NCI-H460 (cell line): ENCODE results near the gene KIRREL3. TPM values are rescaled to one million over a fixed set of nuclear protein-coding genes. Genes with fewer than 3 reads are reported as not detected.
A peak's percentile ranks its signal among the peaks of the same experiment; 100 is the strongest.

ENCODE experiments used
- DNase-seq: peaks from one replicate; pipeline ENCODE4 v3.0.0-alpha.2; 2016; ENCODE audit warnings: low read depth; ENCODE audit errors: extremely low read depth
- total RNA-seq: library from RNA; depleted of rRNA; stranded (reverse); fragments of >200 nt; shearing (Covaris generic); gene quantifications from 2 replicates; pipeline ENCODE4 v1.2.3, GENCODE V29; 2014

Gene KIRREL3
- total RNA-seq, 1 experiment from 2014 or later: not detected

- DNase-seq: no peak
Observed at GRCh38 chr11:126438691-126439090, 561.9 kb downstream of the KIRREL3 start.

- no peak for DNase-seq
Observed at GRCh38 chr11:126438272-126438671, 562.3 kb downstream of the KIRREL3 start.

DNA sequence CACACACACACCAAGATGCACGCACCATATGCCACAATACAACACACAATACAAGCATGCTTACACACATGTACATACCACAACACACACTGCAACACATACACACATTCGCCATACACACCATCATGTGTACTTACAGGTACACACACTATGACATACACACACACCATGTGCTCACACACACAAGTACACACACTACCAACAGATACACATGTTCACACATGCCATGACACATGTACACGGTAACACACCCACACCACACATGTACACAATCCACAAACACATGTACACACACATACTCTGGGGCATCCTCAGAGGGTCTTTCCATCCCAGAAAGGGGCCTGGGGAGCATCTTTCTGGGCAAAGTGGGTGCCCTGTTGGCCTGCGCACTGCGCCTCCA is 562.8 kb downstream of the KIRREL3 start:
- DNase-seq: no peak

DNA sequence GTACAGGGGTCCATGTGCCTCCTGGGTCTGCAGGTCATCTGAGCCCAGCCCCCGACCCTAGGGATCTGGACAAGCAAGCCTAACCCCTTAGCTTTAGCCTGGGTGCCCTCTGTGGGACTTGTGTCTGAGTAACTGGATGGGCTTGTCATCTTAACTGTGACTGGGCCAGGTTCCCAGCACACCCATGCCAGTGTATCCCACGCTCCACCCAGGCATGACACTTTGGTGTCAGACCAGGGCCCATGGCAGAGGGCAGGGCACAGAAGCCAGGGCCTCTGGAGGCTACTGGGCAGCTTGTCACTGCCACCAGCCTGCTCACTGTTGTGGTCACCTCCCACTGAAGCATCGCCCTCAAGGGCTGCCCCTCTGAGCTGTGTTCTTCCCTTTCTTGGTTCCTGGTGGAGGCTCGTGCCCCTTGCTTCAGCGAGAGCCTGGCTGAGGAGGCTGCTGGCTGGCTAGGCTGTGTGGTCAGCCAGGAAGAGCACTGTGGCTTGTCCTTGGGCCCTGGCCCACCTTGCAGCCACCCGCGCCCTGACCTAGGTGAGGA is 564.3 kb downstream of the KIRREL3 start:
- no peak for DNase-seq

DNA sequence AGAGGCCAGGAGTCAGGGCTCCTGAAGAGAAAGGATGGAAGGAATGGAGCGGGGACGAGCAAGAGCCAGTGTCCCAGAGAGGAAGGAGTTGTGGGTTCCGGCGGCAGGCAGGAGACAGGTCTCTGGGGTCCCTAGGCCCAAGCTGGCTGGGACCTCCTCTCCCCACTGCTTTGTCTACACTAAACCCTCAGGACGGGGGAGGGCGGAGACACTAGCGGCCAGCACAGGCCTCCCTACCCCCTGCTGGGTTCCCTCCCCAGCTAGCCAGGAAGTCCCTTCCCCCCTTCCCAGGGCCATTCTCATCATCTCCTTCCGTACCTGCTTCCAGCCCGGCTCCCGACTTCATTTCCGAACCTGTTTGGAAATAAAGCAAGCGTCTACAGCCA is 565.6 kb downstream of the KIRREL3 start:
- DNase-seq: no peak

DNA sequence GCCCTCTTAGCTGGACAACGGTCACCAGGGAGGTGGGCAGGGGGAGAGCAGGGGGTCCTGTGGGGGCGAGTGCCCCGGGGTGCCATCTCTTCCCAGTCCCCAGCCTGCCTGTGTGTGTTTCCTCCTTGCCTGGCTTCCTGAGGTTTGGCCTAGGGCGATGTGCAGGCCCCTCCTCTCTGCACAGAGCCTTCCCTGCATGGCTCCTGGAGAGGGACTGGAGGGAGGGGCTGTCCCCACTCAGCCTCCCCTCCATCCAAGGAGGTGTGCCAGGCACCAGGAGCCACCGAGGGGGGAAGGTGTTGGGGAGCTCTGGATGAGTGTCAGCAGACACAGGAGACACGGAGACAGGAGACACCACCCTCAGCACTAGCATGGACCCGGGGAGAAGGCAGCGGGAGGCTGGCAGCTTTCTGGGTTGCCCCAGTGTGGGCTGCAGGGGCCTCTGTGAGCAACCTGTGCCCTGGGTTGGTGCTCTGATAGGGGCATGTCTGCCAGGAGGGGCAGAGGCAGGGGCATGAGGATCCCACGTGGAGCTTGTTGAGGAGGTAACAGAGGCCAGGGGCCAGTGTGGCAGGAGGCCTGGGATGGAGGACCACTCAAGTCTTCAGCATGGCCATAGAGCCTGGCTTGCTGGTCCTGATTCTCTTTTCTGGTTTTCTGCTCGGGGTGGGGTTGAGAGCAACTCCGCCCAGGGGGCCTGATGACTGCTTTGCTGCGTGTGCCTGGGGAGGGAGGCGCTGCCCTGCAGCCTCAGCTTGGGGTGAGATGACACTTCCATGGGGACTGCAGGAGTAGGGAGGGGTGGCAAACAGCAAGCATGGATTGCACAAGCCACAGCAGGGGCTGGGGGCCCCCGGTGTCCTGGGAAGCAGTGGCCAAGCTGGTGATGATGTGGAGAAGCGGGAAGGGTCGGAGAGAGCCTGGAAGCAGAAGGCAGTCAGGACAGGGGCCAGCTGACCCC is 566.3 kb downstream of the KIRREL3 start:
- no peak for DNase-seq

DNA sequence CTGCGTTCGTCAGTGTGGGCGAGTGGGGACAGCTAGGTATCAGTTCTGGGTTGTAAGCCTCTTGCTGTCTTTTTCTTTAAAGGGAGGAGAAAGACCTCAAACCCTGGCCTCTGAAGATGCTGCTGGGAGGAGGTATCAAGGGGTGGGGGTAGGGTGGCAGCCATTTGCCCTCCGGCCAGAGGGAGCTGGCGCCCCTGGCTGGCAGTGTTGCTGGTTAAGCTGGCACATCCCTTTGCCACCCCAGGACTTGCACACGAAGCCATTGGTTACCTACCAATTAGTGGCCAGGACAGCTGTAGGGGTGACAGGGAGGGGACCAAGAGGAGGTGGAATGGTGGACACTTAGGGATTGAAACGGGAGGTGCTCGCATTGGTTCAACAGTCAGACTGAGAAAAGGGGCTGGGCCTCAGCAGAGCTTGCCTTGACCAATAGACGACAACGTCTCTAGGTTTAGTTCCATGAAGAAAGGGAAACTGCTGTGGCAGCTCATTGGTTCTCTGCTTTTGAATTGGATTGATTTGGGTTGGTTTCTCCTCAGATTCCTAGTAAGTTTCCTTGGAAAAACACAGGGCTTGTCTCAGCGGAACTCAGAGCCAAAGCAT is 567.2 kb downstream of the KIRREL3 start:
- DNase-seq: no peak

- no peak for DNase-seq
Observed at GRCh38 chr11:126432525-126432924, 568.0 kb downstream of the KIRREL3 start.

DNA sequence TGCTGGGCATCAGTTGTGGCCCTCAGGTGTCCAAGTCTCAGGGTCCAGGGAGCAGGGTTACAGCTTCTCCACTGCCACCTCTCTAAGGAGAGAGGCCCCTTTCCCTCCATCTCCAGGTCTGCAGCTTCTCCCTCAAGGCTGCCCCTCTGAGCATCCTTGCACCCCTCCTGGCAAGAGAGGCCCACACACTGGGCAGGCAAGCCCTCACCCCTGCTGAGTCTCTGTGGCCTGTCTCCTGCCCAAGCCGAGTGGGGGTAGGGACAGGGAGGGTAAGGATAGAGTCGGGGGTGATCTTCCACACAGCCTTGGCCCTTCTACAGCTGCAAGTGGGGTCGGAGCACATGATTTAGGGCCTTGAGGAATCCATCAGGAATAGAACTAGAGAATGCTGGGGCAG is 568.5 kb downstream of the KIRREL3 start:
- DNase-seq: no peak

DNA sequence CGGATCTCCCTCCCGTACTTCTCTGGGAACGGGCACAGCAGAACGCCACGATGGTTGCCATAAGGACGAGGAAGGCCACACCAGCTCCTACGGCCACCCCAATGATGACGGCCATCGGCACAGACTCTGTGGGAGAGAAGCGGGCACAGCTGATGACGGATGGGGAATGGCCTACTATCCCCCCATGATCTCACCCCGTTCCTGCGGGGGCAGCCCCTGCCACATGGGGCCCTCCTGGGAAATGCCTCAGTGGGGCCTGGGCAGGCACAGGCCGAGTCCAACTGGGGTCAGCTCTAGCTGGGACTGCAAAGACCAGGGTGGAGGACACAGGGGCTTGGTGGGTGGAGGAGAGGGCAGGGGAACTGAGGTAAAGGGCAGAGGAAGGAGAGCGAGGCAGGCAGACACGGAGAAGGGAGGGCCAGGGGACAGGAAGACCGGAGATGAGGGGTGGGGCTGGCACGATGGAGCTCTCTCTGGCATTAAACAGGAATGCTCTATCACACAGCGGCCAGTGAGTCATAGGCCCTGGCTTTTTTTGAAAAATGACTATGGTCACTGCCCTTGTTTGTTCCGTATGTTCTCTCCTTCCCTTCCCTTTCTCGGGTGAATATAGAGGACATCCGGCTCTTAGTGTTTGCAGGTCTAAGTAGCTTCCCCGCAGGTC is 569.0 kb downstream of the KIRREL3 start:
- DNase-seq: peak; percentile 55

GRCh38 chr11:126430581-126431335 is 569.8 kb downstream of the KIRREL3 start:
- DNase-seq: no peak

GRCh38 chr11:126426820-126427749 is 573.5 kb downstream of the KIRREL3 start:
- DNase-seq: peak; percentile 20

DNA sequence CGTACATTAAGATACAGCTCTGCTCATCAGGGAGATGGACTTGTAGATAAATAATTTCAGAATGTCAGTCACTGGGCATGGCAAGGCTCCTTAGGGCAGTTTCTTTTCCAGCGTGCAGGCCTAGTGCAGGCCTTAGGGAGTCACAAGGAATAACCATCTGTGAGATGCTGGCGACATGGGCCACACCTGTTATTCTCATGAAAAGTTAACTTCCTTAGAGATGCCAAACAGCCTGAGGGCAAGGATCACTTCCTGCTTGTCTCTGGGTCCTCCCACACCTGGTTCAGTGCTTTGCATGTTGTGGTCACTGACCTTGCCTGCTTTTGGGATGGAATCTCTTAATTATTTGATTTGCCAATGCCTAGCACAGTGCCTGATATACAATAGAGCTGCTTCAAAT is 574.5 kb downstream of the KIRREL3 start:
- no peak for DNase-seq

DNA sequence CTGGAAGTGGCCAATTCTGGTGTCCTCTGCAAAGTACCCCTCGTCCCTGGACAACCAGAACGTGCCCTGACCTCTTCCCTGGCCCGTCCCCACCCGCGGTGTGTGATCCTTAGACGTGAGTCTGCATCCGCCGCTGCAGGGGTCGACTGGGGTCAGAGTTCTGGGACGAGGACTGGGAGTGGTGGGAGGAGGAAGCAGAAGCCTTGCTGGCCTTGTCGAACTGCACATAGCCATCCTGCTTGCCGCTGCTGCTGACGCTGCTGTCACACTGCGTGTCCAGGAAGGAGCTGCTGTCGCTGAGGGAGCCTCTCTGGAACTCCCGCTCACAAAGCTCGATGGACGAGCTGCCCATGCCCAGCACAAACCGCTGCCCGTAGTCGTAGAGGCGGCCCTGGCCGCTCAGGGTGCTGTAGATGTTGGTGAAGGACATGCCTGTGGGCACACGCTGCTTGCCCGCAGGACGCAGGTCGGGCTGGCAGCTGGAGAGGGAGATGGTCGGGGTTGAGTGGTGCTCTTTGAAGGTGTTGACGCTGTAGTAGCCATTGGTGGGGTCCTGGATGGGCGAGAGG is 576.0 kb downstream of the KIRREL3 start:
- DNase-seq: no peak

GRCh38 chr11:126423743-126424142 is 576.8 kb downstream of the KIRREL3 start:
- DNase-seq: no peak

GRCh38 chr11:126423154-126423553 is 577.4 kb downstream of the KIRREL3 start:
- DNase-seq: no peak

DNA sequence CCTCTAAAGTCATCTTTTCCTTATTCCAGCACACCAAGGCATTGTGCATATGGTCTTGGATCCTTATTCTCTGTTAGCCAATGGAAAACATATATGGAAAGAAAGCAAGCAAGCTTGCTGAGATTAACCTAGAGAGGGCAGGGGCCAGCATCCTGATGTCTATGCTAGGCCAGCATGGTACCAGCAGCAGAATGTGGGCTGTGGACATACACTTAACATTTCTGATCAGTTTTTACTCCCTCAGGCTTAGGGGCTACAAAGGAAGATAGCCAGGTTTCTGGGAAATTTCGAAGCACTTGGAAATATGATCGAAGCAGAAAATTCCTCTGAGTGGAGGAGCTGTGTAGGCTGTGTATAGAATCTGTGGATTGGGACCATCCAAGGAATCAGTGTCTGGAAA is 578.1 kb downstream of the KIRREL3 start:
- no peak for DNase-seq

- DNase-seq: no peak
Observed at GRCh38 chr11:126421271-126421671, 579.3 kb downstream of the KIRREL3 start.

GRCh38 chr11:126420698-126421256 is 579.8 kb downstream of the KIRREL3 start:
- DNase-seq: no peak
